IPS-NIHi11 (cell line): ENCODE measurements around the gene NINJ1.

Experiments used
- DNase-seq: peaks from one replicate; pipeline ENCODE4 v3.0.0; 2012; ENCODE audit warnings: mixed read lengths, low spot score

Gene NINJ1

DNA sequence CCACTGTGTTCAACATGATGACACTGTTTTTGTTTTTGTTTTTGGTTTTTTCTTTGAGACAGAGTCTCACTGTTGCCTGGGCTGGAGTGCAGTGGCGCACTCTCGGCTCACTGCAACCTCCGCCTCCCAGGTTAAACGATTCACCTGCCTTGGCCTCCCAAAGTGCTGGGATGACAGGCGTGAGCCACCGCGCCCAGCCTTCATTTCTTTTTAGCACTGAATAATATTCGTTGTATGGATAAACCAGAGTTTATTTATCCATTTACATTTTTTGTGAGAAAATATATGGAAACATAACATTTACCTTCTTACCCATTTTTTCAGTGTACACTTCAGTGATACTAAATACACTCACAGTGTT is 33.8 kb downstream of the NINJ1 start:
- DNase-seq, result no peak

DNA sequence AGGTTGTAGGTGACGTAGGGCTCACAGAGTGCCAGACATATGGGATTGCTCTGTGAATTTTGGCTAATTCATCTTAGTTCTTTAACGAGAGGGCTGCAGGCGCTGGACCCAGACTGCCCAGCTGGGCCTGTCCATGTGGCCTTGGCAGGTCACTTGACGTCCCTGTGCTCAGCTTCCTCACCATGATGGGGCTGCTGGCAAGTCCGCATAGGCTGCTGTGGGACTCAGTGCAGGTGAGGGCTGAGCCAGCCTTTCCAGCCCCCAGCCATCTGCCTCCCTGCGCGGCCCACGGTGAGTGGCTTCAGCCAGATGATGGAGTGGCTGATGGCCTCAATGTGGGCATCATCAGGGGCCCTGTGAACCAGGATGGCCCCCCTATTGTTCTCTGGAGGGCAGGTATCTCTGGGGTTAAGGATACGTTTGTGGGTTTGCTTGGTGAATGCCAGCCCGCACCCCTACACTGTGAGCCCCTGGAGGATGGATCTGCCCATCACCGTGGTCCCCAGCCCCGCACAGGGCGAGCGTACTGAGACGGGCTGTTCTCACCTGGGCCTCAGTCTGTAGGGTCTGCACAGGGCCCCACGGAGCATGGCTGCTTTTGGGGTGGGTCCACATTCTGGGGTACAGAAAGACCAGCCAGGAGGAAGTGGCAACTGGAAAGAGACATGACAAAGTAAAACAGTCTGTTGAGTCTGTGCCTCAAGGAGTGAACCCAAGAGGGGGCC is 34.3 kb downstream of the NINJ1 start:
- DNase-seq, result peak; percentile 1

DNA sequence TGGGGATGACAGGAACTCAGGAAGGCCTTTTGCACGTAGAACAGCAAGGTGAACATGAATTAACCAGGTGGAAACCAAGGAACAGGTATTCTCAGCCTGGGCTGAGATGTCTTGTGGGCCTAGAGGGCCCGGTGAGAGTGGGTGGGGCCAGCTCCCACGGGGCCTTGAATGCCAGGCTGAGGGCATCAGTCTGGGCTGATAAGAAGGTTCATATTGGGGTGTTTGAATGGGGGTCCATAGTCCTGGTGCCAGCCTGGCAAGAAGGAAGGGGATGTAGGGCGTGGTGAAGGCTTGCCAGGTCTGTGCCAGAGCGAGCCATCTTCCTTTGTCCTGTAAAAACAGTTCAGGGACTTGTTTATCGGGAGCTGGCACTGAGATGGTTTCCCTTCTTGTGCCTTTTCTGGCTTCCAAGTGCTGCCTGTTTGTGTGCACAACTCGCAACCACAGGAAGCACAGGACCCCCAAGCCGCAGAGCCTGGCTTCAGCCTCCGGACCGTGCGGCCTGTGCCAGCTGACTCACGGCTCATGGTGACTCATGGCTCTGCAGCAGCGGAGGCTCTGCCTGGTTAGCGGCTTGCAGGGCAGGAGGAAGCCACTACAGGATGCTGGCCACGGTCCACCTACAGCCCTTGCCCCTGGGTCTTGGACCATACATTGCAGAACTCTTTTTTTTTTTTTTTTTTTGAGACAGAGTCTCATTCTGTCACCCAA is 35.7 kb downstream of the NINJ1 start:
- DNase-seq, result peak; percentile 23

DNA sequence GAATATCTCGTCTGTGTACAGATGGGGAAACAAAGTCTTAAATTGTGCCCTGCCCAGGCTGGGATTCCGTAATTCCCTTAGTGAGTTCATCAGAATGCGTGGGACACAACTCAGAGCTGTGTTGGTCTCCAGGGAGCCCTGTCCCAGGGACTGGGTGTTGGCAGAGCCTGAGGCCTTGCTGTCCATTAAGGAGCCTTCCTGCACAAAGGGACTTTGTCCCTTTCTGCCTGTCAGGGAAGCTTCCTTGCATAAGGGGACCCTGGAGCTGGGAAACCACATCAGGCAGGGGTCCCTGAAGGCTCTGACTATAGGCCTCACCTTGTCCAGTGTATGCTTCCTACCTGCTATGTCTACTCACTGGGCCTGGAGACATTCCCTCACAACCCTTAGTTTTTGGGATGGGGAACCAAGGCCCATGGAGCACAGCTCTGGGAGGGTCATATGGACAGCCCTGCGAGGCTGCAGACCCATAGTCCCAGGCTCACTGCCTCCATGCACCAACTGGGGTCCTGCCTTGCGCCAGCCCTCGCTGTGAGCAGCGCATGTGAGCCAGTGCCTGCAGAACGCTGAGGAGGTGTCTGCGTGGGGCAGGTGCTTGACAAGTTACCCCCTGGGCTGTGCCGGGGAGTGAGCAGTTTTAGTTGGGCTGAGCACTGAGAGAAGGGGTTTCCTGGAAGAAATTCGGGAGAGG is 36.4 kb downstream of the NINJ1 start:
- DNase-seq, result peak; percentile 1

DNA sequence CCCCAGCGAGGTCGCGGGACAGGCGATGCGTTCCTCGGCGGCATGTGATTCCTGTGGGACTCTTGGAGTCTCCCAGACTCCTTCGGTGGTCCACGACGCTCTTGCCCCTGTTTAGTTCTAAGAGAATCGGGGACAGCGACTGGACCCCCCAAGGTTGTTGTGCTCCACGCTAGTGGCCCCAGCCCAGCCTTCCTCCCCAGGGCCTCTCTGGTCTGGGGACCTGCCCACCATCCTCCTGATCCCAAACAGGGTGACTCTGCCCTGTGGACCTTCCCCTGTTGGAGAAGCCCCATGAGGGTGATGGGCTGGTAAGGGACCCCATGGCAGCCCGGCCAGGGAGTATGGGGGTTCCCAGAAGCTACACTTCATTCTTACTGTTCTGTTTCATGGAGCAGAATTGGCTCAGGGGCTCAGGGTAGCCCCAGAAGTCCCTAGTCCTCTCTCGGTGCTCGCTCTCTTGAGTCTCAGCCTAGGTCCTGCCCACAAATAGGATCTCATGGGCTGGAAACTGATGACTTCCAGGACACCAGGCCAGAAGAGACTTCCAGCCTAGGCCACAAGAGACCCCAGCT is 37.2 kb downstream of the NINJ1 start:
- DNase-seq, result no peak

DNA sequence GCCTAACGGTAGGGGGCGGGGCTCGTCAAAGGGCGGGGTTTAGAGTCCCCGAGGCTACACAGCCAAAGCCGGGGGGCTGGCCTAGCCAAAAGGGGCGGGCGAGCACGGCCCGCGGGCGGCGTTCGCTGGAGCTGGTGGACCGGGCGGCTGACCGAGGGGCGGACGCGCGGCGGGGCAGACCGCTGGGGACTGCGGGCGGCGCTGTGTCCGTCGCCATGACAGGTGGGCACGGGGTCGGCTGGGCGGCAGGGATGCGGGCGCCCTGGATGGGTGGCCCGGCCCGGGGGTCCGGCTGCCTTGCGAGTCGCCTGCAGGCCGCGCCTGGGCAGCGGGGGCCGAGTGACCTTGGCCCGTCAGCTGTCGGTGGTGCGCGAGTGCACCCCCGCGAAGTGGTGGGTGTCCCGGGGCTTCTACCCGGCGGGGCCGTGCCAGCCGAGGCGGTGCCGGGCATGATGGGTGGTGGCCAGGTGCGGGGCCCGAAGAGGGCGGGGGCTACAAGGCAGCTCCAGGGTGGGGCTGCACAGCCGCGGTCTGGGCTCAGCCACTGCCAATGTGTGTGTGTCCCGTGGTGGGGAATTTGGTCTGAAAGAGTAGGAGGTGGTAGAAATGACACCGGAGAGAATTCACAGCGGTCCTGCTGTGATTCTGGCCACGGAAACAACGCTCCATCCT is 37.8 kb downstream of the NINJ1 start, which contains the start of gene CARD19:
Gene CARD19, plus strand, starts transcription at position 87 of the 672 bp plus-strand sequence. Its CDS starts 129 bp downstream, at position 216.
- peak; percentile 59 for DNase-seq

DNA sequence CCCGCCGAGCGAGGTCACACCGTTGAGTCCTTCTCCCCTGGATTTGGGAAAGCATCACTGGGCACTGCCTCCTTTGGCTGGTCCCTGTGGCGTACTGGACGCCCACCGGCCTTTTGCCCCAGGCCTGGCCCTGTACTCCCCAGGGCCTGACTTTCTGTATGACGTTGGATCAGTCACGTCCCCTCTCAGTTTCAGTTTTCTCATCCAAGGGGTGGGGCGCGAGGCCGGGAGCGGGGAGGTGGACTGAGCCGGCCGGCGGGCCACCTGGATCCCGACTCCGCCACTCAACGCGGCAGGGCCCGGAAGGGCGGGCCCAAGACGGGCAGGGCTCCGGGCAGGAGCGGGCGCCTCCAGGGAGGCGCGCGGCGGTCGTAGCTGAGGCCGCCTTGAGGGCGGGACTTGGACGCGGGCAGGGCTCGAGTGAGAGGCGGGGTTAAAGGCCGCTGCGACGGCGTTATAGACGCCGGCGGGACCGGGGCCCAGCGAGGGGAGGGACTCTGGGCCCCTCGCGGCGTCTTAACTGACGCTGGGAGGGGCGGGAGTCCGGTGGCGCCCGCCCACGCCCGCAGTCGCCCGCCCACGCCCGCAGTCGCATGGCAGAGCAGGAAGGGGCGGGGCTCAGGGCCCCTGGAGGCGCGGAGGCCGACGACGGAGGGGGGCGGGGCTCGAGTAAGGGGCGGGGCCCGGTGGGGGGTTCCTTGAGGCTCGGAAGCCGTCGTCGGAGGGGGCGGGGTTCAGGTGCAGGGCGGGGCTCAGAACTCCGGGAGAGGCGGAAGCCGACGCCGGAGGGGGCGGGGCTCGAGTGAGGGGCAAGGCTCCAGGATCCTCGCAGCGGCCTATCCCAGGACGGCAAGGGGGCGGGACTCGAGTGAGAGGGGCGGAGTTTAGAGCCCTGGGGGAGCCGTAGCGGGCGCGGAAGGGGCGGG is 38.6 kb downstream of the NINJ1 start:
- DNase-seq, result peak; percentile 98

DNA sequence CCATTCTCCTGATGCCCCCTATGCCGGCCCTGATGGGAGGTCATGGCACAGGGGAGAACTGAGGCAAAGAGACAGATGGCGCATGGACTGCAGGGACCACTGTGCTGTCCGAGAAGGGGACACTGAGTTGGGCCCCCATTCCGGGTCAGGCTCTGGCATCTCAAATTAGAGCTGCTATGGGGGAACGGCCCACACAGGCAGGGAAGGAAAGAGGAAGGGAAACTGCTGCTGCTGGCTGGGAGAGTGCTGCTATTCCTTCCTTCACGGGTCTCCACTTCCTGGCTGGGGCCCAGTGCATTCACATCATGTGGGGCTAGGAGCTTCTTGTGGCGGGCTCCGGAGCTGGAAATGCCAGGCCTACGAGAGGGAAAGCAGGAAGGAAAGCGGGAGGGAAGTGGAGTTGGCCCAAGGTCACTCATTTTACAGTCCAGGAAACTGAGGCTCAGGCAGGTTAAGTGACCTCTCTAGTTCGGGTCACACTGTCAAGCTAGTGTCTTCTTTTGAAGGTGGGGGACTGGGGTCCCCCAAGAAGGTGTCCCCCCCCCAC is 39.3 kb downstream of the NINJ1 start:
- DNase-seq, result no peak

DNA sequence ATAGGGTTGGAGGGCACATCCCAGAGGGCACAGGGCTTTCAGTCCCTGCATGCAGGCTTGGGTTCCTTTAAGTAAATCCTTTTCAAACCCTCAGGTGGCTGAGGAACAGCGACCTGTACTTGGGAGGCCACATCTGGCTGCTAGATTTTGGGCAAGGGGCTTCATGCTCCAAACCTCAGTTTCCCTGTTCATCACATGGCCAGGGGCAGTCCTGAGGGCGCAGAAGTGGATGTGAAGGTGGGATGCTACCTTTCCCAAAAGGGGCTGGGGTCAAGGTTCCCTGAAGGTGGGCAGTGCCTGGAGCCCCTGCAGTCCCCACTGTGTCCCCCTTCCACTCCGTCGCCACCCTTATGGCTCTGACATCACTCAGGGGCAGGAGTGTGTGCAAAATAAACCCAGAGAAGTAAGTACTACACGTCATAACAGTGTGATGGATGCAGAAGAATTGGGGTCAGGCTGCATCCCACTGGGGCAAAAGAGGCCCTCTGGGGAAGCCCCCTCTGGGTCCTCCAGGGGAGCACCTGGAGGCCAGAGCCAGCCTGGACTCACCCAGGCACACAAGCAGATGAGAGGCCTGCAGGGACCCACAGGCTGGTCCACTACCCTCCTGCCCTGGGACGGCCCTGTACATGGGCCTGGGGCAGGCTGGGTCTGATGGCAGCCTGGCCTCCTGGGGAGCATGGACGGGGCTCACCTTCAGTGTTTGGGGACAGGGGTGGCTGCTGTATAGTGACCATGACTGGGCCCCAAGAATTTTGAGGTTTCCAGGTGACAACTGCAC is 40.0 kb downstream of the NINJ1 start:
- DNase-seq, result no peak

DNA sequence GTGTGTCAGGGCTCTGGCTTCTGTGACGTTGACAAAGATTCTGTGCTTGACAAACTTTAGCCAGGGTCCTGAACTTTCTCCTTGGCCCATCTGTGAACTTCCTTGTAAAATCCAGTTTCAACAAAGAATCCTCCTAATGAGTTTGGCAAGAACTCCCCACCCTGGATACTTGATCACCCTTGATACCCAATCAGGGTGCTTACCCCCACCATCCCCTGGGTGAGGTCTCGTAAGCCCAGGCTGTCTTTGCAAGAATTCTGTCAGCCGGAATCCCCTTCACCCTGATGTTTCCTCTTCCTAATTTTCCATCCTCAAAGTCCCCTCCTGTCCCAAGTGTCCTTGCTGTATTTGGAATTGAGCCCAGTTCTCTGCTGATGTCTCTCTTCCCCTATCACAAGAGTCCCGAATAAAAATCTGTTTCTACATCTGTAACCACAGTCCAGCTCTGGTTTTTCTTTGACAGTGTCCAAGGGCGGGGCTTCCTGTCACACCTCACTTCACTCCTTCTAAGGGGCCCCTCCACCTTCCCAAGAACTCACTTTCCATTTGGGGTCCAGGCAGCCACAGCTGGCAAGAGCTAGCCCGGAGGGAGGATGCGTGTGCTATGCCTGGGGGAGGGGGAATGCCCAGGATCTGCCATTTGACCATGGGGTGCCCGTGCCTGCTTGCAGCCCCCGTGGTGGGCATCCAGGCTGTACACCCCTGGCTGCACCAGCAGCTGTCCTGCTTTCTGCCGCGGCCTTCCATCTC is 40.7 kb downstream of the NINJ1 start:
- DNase-seq, result peak; percentile 1

DNA sequence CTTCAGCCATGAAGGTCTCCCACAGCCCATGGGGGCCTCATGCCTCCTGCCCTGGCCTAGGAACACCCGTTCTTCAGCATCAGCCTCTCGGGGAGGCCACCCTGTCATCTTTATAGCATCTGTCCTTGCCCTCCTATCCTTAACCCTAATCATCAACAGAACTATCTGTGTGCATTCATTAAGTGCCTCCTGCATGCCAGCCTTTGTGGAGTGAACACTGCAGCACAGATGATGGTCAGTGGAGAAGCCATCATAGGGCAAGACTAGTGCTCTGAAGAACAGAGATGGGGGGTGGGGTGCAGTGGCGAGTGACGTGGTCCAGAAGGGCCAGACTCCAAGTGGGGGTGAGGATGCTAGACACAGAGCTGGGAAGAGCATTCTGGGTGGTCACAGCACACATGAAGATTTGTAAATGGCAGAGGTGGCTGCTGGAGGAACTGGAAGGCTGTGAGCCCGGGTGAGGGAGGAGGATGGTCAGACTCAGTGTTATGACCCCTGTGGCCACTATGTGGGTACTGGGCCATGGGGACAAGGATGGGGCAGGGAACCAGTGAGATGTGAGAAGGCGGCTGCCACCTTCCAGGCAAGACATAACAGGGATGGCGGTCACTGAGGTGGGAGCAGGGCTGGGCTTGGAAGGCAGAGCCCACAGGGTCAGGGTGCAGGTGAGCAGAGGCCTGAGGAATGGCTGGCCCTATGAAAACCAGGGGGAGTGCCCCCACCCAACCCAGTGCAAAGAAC is 41.6 kb downstream of the NINJ1 start:
- no peak for DNase-seq

DNA sequence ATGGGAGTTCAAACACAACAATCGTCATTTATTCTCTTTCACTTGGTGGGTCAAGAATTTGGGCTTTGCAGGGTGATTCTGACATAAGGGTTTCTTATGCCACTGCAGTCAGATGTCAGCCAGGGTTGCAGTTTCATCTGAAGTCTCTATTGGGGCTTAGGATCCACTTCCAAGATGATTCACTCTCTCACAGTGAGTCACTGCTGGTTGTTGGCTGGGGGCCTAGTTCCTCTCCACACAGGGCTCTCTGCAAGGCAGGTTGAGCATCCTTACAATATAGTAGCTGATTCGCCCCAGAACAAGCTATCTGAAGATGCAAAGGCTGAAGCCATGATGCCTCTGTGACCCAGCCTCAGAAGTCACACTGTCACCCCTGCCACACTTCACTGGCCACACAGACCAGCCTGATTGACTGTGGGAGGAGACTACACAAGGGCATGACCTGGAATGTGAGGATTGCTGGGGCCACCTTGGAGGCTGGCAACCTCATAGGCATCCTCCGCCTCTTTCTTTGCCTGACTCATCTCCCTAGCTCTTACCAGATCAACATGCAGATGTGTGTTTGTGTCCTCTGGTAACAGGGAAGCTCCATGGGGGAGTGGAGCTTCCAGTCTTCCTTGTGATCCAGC is 42.5 kb downstream of the NINJ1 start:
- DNase-seq, result peak; percentile 0

DNA sequence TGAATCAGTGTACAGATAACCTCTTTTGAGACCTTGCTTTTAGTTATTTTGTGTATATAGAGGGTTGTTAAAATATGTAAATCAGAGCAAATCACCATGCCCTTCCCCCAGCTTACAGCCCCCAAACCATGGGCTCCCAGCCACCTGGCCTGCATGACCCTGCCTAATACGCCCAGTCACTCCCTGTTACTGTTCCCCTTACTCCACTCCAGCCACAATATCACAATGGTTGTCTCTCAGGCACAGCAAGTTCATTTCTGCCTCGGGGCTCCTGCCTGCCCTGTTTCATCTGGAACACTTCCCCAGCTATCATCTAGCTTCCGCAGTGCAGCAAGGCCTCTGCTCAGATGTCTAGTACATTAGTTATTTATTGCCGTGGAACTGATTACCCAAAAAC is 43.0 kb downstream of the NINJ1 start:
- no peak for DNase-seq

DNA sequence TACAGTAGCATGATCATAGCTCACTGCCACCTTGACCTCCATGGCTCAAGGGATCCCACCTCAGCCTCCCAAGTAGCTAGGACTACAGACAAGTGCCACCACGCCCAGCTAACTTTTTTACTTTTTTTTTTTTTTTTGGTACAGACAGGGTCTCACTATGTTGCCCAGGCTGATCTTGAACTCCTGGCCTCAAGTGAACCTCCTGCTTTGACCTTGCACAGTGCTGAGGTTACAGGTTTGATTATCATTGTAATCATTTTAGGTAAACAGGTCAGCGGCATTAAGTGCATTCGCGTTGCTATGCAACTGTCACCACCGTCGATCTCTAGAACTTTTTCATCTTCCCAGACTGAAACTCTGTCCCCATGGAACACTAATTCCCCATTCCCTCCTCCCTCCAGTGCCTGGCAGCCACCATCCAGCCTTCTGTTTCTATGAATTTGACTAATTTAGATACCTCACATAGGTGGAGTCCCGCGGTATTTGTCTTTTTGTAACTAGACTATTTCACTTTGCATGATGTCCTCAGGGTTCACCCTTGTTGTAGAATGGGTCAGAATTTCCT is 43.9 kb downstream of the NINJ1 start:
- DNase-seq, result no peak

DNA sequence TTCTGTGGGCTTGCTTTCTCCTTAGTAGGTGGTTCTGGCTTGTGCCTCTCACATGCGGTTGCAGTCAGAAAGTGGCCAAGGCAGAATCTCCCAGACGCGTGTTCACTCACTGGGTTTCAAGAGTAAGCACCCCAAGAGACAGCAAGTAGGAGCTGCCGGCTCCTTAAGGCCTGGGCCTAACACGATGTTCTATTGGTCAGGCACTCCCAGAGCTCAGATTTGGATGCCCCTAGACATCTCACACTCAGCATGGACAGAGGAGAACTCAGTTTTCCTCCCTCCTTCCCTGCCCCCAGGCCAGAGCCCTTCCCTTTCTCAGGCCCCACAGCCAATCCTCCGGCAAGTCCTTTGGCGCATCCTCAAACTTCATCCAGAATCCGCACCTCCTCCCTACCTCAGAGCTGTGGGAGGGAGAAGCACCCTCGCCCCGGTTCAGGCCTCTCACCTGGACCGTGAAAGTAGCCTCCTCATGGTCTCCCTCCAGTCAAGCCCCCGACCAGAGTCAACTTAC is 44.5 kb downstream of the NINJ1 start:
- DNase-seq, result peak; percentile 2

DNA sequence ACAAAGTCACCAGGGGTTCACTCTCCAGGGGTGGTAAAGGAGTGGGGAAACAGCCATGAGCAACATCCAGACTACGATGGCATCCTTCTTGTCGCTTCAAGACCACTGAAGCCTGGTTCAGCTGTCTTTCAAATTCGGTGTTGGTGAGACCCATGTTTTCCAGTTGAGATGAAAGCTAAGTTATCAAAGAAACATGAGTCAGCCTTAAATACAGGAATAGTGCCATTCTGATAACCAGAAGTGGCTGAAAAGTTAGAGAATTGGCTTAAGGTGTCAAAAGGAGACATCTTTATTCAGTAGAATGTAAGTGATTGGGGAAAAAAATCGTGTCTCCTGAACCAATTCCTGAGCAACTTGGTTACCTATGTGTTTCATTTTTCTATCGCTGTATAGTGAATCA is 45.0 kb downstream of the NINJ1 start:
- no peak for DNase-seq

DNA sequence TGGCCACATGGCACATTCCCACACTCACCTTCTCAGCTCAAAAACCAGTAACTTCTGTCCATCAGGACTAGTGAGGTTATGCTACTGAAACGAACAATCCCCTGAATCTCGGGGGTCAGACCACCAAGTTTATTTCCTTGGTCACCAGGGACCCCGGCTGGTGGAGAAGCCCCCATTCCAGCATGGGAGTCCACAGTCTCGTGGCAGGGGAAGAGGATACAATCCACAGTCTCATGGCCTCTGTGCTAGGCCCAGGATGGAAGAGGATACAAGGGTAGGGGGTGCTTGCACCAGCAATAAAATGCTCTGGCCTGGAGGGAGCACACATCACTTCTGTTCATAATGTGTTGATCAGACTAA is 45.4 kb downstream of the NINJ1 start:
- DNase-seq, result no peak
